ENCODE measurements around the gene P2RX5.

Gene P2RX5

DNA sequence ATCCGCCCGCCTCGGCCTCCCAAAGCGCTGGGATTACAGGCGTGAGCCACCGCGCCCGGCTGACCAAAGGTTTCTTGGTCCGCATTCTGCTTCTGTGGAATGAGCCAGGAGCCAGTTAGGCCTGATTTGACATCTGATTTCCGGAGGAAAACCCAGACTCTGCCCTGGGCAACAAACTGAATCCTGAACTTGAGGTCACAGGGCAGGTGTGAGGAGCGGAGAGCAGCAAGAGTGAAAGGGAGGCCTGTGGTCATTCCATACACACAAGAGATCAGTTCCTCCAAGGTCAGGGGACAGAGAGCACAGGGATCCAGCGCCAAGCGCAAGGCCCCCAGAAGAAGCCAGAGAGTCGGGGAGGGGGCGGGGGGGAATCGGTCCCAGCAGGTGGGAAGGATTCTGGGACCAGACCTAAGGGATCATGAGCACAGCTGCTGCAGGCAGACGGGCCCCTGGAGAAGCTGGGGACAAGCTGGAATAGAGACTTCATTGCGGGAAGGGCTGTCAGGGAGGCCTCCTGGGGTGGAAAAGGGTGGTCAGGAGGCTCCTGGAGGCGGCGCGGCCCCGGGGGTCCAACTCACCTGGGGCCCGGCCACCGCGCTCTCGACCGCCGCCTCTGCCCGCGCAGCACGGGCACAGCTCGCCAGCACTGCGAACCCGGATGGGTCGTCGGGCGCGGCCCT is 60.3 kb downstream of the P2RX5 start:
- Histone ChIP-seq H3K36me3 (peaks cover 5% of the 10 kb centered on the region), H3K27ac (peak overlapping the region; percentile 90), H3K9me3 (no peaks in the 10 kb centered on the region), H3K4me1 (ENCODE audit: control insufficient read depth in 1 of 2, insufficient read depth in 1 of 2, low read depth in 1 of 2, low read length in 1 of 2) (peaks cover 30 to 31% of the 10 kb centered on the region in 2 experiments), H3K27me3 (no peaks in the 10 kb centered on the region), H3K4me3 (ENCODE audit: low read depth in 1 of 2, low read length in 1 of 2) (peak overlapping the region; percentile 89 to 94)
- TF ChIP-seq, protein P1, sequence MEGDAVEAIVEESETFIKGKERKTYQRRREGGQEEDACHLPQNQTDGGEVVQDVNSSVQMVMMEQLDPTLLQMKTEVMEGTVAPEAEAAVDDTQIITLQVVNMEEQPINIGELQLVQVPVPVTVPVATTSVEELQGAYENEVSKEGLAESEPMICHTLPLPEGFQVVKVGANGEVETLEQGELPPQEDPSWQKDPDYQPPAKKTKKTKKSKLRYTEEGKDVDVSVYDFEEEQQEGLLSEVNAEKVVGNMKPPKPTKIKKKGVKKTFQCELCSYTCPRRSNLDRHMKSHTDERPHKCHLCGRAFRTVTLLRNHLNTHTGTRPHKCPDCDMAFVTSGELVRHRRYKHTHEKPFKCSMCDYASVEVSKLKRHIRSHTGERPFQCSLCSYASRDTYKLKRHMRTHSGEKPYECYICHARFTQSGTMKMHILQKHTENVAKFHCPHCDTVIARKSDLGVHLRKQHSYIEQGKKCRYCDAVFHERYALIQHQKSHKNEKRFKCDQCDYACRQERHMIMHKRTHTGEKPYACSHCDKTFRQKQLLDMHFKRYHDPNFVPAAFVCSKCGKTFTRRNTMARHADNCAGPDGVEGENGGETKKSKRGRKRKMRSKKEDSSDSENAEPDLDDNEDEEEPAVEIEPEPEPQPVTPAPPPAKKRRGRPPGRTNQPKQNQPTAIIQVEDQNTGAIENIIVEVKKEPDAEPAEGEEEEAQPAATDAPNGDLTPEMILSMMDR (IDR thresholded peaks at IDR 0.05): no peak

DNA sequence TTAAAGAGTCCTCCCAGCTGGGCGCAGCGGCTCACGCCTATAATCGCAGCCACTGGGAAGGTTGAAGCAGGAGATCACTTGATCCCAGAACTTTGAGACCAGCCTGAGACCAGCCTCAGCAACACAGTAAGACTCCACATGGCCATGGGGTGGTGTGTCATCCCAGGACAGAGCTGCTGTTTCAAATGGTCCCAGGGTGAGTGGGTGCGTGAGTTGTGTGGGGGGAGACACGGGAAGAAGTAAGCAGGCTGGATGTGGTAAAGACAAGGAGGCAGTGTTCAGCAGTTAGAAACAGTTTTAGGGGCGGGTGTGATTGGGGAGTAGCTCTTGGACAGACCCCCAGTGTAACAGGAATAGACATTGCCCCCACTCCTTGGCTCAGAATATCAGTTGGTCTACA is 63.7 kb downstream of the P2RX5 start:
- Histone ChIP-seq H3K36me3 (peaks cover 33% of the 10 kb centered on the region), H3K9me3 (no peaks in the 10 kb centered on the region), H3K27me3 (no peaks in the 10 kb centered on the region), H3K27ac (no peak overlapping the region), H3K4me3 (ENCODE audit: low read depth in 1 of 2, low read length in 1 of 2) (no peak overlapping the region), H3K4me1 (ENCODE audit: control insufficient read depth in 1 of 2, insufficient read depth in 1 of 2, low read depth in 1 of 2, low read length in 1 of 2) (peaks cover 15 to 23% of the 10 kb centered on the region in 2 experiments)
- TF ChIP-seq, protein P1 (IDR thresholded peaks at IDR 0.05): no peak

DNA sequence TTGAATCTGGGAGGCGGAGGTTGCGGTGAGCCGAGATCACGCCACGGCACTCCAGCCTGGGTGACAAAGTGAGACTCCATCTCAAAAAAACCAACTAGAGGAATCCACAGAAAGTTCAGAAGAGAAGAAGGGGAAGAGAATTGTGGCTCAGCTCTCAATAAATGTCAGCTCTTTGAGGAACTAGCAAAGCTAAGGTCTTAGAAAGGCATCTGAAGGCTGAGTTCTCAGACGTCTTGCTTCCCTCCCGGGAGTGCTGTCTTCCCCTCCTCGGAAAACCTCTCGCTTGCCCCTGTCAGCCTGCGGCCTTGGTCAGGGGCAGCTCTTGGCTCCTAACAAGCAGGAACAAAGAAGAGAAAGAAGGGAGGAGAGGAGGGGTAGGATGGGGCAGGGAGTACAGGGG is 65.2 kb downstream of the P2RX5 start:
- TF ChIP-seq, protein P1 (IDR thresholded peaks at IDR 0.05): no peak
- no peak overlapping the region for H3K27ac ChIP-seq
- no peaks in the 10 kb centered on the region for H3K9me3 ChIP-seq
- peaks cover 38% of the 10 kb centered on the region for H3K36me3 ChIP-seq
- peaks cover 8 to 12% of the 10 kb centered on the region in 2 experiments for H3K4me1 ChIP-seq (ENCODE audit: control insufficient read depth in 1 of 2, insufficient read depth in 1 of 2, low read depth in 1 of 2, low read length in 1 of 2)
- H3K4me3 ChIP-seq (ENCODE audit: low read depth in 1 of 2, low read length in 1 of 2): no peak overlapping the region
- no peaks in the 10 kb centered on the region for H3K27me3 ChIP-seq

DNA sequence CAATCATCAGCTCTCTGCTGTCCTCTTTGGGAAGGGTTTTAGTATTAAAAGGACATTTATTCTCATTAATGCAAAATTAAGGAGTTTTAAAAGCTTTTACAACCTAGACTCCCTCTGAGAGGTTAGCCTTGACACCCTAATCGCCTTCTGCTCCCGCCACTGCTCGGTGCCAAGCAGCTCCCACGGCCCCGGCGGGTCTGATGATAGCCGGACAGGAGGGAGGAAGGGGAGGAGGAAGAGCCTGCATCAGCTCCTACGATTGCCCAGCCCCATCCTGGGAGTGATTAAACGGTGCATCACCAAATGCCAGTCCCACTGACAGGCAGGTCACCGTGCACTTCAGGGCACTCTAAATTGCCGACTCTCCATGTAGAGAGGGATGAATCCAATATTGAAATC is 68.2 kb downstream of the P2RX5 start:
- H3K4me1 ChIP-seq (ENCODE audit: control insufficient read depth in 1 of 2, insufficient read depth in 1 of 2, low read depth in 1 of 2, low read length in 1 of 2): no peaks in the 10 kb centered on the region
- H3K36me3 ChIP-seq: peaks cover 58% of the 10 kb centered on the region
- H3K9me3 ChIP-seq: no peaks in the 10 kb centered on the region
- H3K27ac ChIP-seq: no peak overlapping the region
- no peak overlapping the region for H3K4me3 ChIP-seq (ENCODE audit: low read depth in 1 of 2, low read length in 1 of 2)
- H3K27me3 ChIP-seq: no peaks in the 10 kb centered on the region
- TF ChIP-seq, protein P1 (IDR thresholded peaks at IDR 0.05): no peak

DNA sequence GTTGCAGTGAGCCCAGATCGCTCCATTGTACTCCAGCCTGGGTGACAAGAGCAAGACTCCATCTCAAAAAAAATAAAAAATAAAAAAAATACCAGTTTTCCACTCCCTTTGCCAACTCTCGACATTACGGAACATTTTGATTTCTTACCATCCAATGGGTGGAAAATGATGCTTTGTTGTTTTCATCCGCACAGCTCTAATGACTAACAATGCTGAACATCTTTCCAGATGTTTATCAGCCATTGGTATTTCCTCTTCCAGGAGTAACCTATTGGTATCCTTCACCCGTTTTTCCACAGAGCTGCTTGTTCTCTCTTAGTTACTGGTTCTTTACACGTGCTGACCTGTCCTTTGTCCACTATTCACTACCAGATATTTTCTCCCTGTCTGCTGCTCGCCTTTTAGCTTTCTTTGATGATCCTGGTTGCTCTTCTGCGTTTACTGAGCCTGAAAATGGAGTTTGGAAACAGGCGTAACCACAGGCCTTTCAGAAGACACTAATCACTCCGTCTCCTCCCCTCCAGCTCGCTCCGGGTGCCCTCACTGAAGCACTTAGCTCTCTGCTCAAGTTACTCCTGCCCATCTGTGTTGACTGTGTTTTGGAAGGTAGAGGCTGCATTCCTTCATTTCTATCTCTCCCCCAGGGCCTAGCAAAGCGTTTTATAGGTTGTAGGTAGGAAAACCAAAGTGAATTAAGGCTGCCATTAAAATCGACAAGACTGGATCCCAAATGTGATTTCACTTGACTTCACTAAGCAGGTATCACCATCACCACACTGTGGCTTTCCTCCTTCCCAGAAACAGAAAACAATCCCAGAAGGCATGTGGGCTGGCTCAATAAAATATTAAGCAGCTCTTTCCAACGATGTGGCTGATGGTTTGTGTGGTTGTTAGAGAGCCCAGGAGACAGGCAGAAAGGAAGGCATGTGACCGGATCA is 68.9 kb downstream of the P2RX5 start:
- Histone ChIP-seq H3K27ac (no peak overlapping the region), H3K9me3 (no peaks in the 10 kb centered on the region), H3K4me1 (ENCODE audit: control insufficient read depth in 1 of 2, insufficient read depth in 1 of 2, low read depth in 1 of 2, low read length in 1 of 2) (no peaks in the 10 kb centered on the region), H3K4me3 (ENCODE audit: low read depth in 1 of 2, low read length in 1 of 2) (no peak overlapping the region), H3K36me3 (peaks cover 60% of the 10 kb centered on the region), H3K27me3 (no peaks in the 10 kb centered on the region)
- TF ChIP-seq, protein P1 (IDR thresholded peaks at IDR 0.05): no peak

All from neutrophil (primary cell).